Melanocyte of skin (primary cell): Measurements from ENCODE around the gene ISY1. TPM values are rescaled to one million over a fixed set of nuclear protein-coding genes. Genes with fewer than 3 reads are reported as not detected.

Source experiments
- total RNA-seq, 2 donors: library from RNA; depleted of rRNA; stranded (reverse); fragments of >200 nt; gene quantifications; 2 replicates each; pipeline ENCODE4 v1.2.3, GENCODE V29; 2012

ISY1 gene
- 10 to 100 TPM; 13.4 to 20.0 TPM for total RNA-seq

GRCh38 chr3:129160891-129161859 is at the start of gene ISY1:
TSS of gene ISY1 (minus strand) at chr3:129161063. CDS start at chr3:129160975, 88 bp downstream.

GRCh38 chr3:129183569-129184395 is 22.9 kb upstream of the ISY1 start, which contains the start of gene CNBP:
TSS of gene CNBP (minus strand) at chr3:129183896. CDS start at chr3:129171757, 12,139 bp downstream.

DNA sequence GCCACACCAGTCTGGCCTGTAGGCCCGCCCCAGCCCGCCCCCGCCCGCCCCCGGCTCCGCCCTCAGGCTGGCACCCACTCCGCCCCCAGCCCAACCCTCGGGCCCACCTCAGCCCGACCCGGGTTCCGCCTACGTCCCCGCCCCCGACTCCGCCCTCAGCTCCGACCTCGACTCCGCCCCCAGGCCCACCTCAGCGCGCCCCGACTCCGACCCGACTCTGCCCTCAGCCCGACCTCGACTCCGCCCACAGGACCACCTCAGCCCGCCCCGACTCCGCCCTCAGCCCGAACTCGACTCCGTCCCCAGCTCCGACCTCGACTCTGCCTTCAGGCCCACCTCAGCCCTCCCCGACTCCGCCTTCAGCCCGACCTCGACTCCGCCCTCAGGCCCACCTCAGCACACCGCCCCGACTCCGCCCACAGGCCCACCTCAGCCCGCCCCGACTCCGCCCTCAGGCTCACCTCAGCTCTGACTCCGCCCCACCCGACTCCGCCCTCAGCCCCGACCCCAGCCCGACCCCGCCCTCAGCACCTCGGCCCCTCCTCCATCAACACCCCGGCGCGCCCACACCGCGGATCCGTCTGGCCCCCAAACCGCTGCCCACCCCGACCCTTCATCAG is 39.0 kb downstream of the ISY1 start, which contains the start of gene RAB43:
RAB43 (minus strand) TSS at position 13 of the 620 bp plus-strand sequence. CDS start 315 bp downstream, outside the sequence.

Other genes with a start within 250 kb of the ISY1 start
- under 1 TPM in 1 of 2 donors, not detected in 1; under 0.01 TPM for gene CFAP92, start 167.0 kb downstream of the ISY1 start, total RNA-seq
- under 1 TPM; under 0.01 to 0.69 TPM for gene EFCC1, start 159.8 kb downstream of the ISY1 start, total RNA-seq
- gene GP9, start 100.3 kb downstream of the ISY1 start, total RNA-seq = not detected
- 10 to 100 TPM; 23.7 to 29.0 TPM for gene RAB43, start 39.3 kb downstream of the ISY1 start, total RNA-seq
- 100 to 1,000 TPM; 167 to 238 TPM for gene CNBP, start 22.8 kb upstream of the ISY1 start, total RNA-seq
- gene COPG1, start 88.5 kb upstream of the ISY1 start, total RNA-seq = 100 to 1,000 TPM; 219 to 308 TPM
- 10 to 100 TPM; 15.1 to 18.6 TPM for gene HMCES, start 117.8 kb upstream of the ISY1 start, total RNA-seq